SK-N-MC (cell line): ENCODE measurements around the gene FUBP1.

Experiments used
- EZH2 ChIP-seq: fragments of 200-600 bp; sonication (generic); IDR thresholded peaks from one replicate; pipeline ENCODE4 v1.6.1; 2017; ENCODE audit warnings: antibody characterized with exemption
- FOXP2 ChIP-seq: optimal IDR thresholded peaks from 2 replicates; pipeline ENCODE3; 2011; ENCODE audit warnings: mild to moderate bottlenecking, moderate library complexity; ENCODE audit not compliant: insufficient read depth; ENCODE audit errors: extremely low read length, control extremely low read depth
- POLR2AphosphoS5 ChIP-seq: IDR thresholded peaks from 2 replicates; pipeline ENCODE4 v1.6.1; 2012; ENCODE audit warnings: mild to moderate bottlenecking, low read depth, low read length, borderline replicate concordance

DNA sequence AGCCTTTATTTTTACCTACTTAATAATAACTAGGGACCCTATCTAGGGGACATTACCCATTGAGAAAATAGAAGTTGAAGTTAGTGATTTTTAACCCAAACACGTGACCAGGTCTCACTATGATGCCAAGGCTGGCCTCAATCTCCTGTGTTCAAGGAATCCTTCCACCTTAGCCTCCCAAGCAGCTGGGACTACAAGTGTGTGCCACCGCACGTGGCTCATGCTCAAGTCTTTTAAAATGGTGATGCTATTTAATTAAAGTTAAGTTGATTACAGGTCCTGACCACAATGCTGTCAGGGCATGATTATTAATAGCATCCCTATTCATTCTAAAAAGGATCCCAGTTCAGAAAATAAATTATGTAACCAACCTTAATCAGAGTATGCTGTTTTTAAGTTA is 25.0 kb downstream of the FUBP1 start:
- TF ChIP-seq EZH2 (no peak), POLR2AphosphoS5 (no peak), FOXP2 (no peak)
